EL (cell line): Measurements from ENCODE around the gene EPS8L3.
A peak's percentile ranks its signal among the peaks of the same experiment; 100 is the strongest.
"Not testable (repeated sequence)": the region's sequence is repeated elsewhere in the genome, so short reads cannot be mapped to it uniquely, and the experiment has no call there.

Experiments used
- DNase-seq: peaks from one replicate; pipeline ENCODE4 v3.0.0-alpha.2; 2016

The EPS8L3 gene

GRCh38 chr1:109776911-109777310 is 13.2 kb upstream of the EPS8L3 start:
- DNase-seq: peak; percentile 83

- DNase-seq: no peak
Measured at GRCh38 chr1:109776206-109776835, 12.6 kb upstream of the EPS8L3 start.

GRCh38 chr1:109775398-109775797 is 11.7 kb upstream of the EPS8L3 start:
- peak; percentile 40 for DNase-seq

GRCh38 chr1:109773900-109774485 is 10.3 kb upstream of the EPS8L3 start:
- no peak for DNase-seq

GRCh38 chr1:109773203-109773899 is 9.6 kb upstream of the EPS8L3 start:
- DNase-seq: peak; percentile 86

GRCh38 chr1:109772658-109773202 is 9.0 kb upstream of the EPS8L3 start:
- DNase-seq: no peak

- DNase-seq: no peak
Measured at GRCh38 chr1:109771712-109772657, 8.3 kb upstream of the EPS8L3 start.

- DNase-seq: no peak
Measured at GRCh38 chr1:109770331-109771095, 6.8 kb upstream of the EPS8L3 start.

GRCh38 chr1:109769330-109770078 is 5.8 kb upstream of the EPS8L3 start:
- DNase-seq: peak; percentile 84

GRCh38 chr1:109768820-109769219 is 5.1 kb upstream of the EPS8L3 start:
- DNase-seq: no peak

GRCh38 chr1:109768335-109768650 is 4.6 kb upstream of the EPS8L3 start:
- DNase-seq: no peak

GRCh38 chr1:109767637-109768334 is 4.1 kb upstream of the EPS8L3 start:
- DNase-seq: no peak

GRCh38 chr1:109766991-109767636 is 3.4 kb upstream of the EPS8L3 start:
- DNase-seq: not testable (repeated sequence)

GRCh38 chr1:109765896-109766615 is 2.3 kb upstream of the EPS8L3 start:
- DNase-seq: no peak

- no peak for DNase-seq
Measured at GRCh38 chr1:109765483-109765815, 1.7 kb upstream of the EPS8L3 start.

- DNase-seq: no peak
Measured at GRCh38 chr1:109764561-109765482, 1.1 kb upstream of the EPS8L3 start.

GRCh38 chr1:109762821-109763645 is 690 bp downstream of the EPS8L3 start:
- peak; percentile 73 for DNase-seq
